NCI-H146 treated with DMSO at 0.1 percent for 48 hours (cell line): ENCODE measurements around the gene CDYL2.
"Not testable (repeated sequence)": the region's sequence is repeated elsewhere in the genome, so short reads cannot be mapped to it uniquely, and the experiment has no call there.

Source experiments
- DNase-seq: peaks from one replicate; lab custom pipeline; 2025; ENCODE audit not compliant: unreplicated experiment; lab: John Stamatoyannopoulos, UW

CDYL2 gene

DNA sequence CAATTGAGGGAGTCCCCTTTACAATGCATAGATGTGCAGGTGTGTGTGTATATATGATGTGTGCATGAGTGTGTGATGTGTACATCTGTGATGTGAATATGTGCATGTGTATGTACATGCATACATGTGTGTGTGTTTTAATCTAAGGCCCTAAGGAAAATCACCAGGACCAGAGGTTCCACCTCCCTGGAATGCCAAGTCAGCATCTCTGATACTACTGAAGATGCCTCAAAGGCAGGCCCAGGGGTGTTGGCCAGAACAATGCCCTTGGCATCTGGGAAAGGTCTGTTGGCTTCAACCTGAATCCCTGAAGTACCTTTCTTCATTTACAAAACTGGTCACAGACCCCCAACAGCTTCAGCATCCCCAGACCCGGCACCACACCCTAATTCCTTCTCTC lies 129.5 kb downstream of the CDYL2 start:
- no peak for DNase-seq

DNA sequence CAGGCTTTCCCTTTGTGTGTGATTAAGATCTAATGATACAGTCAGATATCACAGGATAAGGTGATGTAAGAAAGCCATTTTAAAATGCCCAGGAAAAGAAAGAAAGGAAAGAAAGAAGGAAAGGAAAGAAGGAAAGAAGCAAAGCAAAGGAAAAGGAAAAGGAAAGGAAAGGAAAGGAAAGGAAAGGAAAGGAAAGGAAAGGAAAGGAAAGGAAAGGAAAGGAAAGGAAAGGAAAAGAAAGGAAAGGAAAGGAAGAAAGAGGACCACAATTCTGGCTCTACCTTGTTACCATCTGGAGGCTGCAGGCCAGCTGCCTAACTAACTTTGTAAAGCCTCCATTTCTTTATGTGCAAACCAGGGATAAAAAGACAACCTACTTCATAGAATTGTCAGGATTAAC lies 132.0 kb downstream of the CDYL2 start:
- DNase-seq = no peak

DNA sequence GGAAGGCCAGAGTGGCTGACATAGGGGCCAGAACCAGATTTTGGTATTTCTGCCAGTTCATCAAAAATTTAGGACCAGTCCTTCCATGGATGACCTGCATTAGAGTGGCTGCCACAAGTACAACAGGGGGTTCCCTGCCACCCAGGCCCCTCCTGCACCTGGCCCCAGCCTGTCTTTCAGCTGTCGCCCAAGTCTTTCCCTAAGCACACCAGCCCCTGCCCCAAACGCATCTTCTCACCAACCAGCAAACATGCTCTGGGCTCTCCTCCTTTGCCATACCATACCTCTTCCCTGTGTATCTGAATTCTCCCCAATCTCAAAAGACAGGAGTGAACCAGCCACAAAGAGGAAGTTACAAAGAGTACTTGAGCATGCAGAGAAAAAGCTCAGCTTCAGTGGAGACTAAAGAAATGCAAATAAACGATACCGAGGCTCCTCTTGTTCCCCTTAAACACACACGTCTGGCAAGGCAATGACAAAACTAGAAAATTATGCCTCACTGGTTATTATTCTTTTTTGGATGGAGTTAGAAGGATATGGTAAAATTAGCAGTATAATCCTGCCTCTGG lies 133.0 kb downstream of the CDYL2 start:
- no peak for DNase-seq

- no peak for DNase-seq
Observed at GRCh38 chr16:80670170-80670865, 134.1 kb downstream of the CDYL2 start.

GRCh38 chr16:80669673-80670072 lies 134.7 kb downstream of the CDYL2 start:
- DNase-seq = no peak

GRCh38 chr16:80667925-80668324 lies 136.5 kb downstream of the CDYL2 start:
- no peak for DNase-seq

- DNase-seq = no peak
Observed at GRCh38 chr16:80667251-80667560, 137.2 kb downstream of the CDYL2 start.

- no peak for DNase-seq
Observed at GRCh38 chr16:80666378-80667250, 137.8 kb downstream of the CDYL2 start.

- no peak for DNase-seq
Observed at GRCh38 chr16:80665356-80665755, 139.0 kb downstream of the CDYL2 start.

DNA sequence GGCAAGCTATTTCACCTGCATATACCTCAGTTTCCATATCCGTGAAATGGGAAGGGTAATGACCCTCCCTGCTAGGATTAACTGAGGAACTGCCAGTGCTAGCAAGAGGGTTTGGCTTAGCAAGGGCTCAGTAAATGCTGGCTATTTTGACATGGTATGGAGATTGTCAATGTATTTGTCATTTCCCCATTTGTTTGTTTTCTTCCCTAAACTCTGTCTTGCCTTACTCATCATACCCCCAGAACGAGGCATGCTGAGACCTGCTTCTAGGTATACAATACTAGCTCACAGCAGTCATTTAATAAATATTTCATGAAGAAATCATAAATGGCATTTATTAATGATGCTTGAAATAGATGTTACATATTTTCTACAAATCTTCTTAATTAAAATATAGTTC lies 139.6 kb downstream of the CDYL2 start:
- DNase-seq = no peak

DNA sequence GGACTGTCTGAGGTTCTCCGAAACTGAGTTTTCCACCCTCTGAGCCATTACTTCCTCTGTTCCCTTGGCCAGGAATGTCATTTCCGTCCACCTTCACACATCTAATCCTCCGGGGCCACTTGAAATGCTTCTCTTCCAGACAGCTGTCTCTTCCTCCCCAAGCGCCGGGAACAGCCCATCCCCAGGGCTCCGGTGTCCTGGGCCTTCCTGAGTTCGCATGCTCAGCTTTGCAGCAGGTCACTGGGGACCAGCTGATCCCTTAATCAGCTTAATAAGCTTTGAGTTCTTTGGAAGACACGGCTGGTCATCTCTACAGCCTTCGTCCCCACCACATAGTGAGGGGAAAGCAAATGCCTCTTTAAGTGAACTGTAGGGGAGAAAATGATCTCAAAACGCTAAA lies 140.2 kb downstream of the CDYL2 start:
- no peak for DNase-seq

DNA sequence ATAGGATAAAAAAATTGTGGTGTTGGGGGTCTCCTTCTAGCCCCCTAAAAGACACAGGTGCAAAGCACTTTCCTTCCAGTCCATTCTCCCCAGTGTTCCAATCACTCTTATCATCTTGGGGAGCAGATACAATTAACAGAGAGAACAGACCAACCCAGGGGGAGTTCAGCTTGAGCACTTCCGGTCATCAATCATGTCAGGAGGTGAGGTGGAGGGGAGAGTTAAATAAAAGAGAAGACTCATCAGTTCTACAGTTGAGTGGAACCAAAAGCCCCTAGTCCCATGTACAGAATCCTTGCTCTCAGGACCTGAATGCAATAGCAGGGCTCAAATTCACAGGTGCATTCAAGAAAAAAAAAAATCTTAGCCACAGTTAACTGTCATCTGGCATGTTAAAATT lies 141.3 kb downstream of the CDYL2 start:
- no peak for DNase-seq

DNA sequence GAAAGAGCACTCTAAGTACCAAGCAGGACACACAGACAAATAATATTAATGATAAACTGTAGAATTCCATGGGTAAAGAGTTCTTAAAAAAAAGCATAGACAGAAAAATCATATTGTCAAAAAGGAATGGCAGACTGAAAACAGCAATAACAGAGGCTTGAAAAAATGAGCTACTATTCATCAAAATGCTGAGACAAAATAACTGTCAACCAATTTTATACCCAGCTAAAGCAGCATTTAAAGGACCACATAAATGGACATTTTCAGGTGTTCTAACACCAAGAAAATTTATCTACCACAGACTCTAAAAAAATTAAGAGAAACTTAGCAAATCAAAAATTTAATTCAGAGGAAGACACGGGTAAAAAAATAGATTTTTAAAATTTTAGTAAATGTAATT lies 144.5 kb downstream of the CDYL2 start:
- DNase-seq = no peak

DNA sequence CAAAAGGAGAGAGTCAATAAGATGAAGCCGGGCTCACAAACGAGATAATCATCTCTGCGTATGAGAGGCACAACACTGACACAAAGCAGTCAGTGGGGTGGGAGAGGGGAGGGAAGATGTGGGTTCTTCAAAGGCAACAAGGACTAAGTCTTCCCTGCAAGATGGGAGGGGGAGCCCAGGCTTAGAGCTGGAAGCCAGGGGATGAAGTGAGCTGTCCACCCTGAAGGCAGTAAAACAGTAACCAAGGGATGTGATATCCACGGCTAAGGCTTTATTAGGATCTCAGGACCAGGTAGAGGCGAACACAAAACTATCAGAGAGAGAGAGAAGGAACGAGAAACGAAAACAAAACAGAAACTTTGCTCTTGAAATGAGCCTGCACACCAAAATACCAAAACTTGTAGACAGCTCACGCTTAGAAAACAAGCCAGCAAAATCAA lies 147.7 kb downstream of the CDYL2 start:
- DNase-seq = no peak

DNA sequence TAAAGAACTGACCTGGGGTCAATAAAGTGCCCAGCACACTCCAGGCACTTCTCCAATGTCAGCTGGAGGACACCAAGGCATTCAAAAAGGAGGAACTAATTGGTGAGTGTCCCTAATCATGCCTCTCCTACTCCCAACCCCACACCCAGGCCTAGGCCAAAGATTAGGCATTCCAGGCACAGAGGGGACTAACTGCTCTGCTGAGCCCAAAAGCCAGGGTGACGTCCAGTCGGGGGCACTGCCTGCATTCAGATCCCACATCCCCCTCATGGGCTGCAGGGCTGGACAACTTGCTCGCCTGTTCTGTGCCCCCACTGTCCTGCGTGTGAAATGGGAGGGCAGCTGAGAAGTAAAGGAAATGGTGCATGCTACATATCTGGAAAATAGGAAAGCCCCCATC lies 148.2 kb downstream of the CDYL2 start:
- no peak for DNase-seq

GRCh38 chr16:80655751-80656150 lies 148.6 kb downstream of the CDYL2 start:
- DNase-seq = no peak

GRCh38 chr16:80654094-80654862 lies 150.1 kb downstream of the CDYL2 start:
- no peak for DNase-seq

DNA sequence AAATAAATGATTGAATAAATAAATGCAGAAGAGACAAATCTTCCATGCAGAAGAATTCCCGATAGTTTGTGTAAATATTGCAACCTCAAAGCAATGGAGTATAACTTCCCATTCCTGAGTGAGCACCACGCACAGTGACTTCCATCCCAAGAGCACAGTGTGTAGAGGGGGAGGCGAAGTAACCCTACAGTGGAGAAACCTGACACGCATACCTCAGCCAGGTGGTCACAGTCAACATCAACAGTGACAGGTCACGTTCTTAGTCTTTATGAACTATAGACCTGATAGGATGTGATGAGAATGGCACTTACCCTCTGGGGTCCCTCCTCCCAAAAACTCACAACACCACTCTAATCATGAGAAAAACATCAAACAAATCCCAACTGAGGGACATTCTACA lies 152.0 kb downstream of the CDYL2 start:
- DNase-seq = no peak

DNA sequence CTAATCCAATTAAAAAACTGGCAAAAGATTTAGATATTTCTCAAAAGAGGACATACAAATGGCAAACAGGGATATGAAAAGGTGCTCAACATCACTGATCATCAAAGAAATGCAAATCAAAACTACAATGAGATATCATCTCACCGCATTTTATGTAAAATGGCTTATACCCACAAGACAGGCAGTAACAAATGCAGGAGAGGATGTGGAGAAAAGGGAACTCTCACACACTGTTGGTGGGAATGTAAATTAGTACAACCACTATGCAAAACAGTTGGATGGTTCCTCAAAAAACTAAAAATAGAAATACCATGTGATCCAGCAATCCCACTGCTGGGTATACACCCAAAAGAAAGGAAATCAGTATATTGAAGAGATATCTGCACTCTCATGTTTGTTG lies 154.1 kb downstream of the CDYL2 start:
- not testable (repeated sequence) for DNase-seq

- DNase-seq = no peak
Observed at GRCh38 chr16:80640316-80640715, 164.1 kb downstream of the CDYL2 start.

- no peak for DNase-seq
Observed at GRCh38 chr16:80639636-80640035, 164.8 kb downstream of the CDYL2 start.

- no peak for DNase-seq
Observed at GRCh38 chr16:80637621-80638020, 166.8 kb downstream of the CDYL2 start.
